ENCODE data around the gene THBS3.

Gene THBS3

GRCh38 chr1:155186794-155187455 is 20.8 kb downstream of the THBS3 start:
- DNase-seq: no peak

GRCh38 chr1:155186067-155186793 is 21.5 kb downstream of the THBS3 start:
- DNase-seq: no peak

- DNase-seq: no peak
Observed at GRCh38 chr1:155185783-155186066, 22.0 kb downstream of the THBS3 start.

- no peak for DNase-seq
Observed at GRCh38 chr1:155184835-155185782, 22.6 kb downstream of the THBS3 start.

GRCh38 chr1:155184351-155184811 is 23.3 kb downstream of the THBS3 start:
- no peak for DNase-seq

GRCh38 chr1:155183775-155184221 is 23.9 kb downstream of the THBS3 start:
- DNase-seq: no peak

GRCh38 chr1:155182052-155182550 is 25.6 kb downstream of the THBS3 start:
- no peak for DNase-seq

GRCh38 chr1:155181371-155182051 is 26.2 kb downstream of the THBS3 start:
- DNase-seq: no peak

GRCh38 chr1:155179112-155180031 is 28.3 kb downstream of the THBS3 start:
- DNase-seq: no peak

GRCh38 chr1:155178441-155179111 is 29.1 kb downstream of the THBS3 start:
- DNase-seq: no peak

- no peak for DNase-seq
Observed at GRCh38 chr1:155177918-155178281, 29.8 kb downstream of the THBS3 start.

GRCh38 chr1:155177192-155177917 is 30.3 kb downstream of the THBS3 start:
- DNase-seq: no peak

- peak; percentile 74 for DNase-seq
Observed at GRCh38 chr1:155176544-155177071, 31.1 kb downstream of the THBS3 start.

GRCh38 chr1:155175927-155176371 is 31.7 kb downstream of the THBS3 start:
- no peak for DNase-seq

GRCh38 chr1:155175281-155175926 is 32.3 kb downstream of the THBS3 start:
- no peak for DNase-seq

GRCh38 chr1:155174324-155175280 is 33.1 kb downstream of the THBS3 start:
- peak; percentile 89 for DNase-seq

- DNase-seq: peak; percentile 89
Observed at GRCh38 chr1:155173478-155174323, 34.0 kb downstream of the THBS3 start, which contains the start of gene TRIM46. TRIM46 (plus strand) TSS chr1:155173849; CDS start chr1:155173967, 118 bp downstream.
